Measurements from ENCODE around the gene MRPL37.
"Not testable (repeated sequence)": the region's sequence is repeated elsewhere in the genome, so short reads cannot be mapped to it uniquely, and the experiment has no call there.

Gene MRPL37

GRCh38 chr1:54218883-54219687 is 19.1 kb downstream of the MRPL37 start:
- in situ Hi-C loops (cut with MboI; ENCODE audit: low sequenced_read_pairs), result no loop called here

- in situ Hi-C loops (cut with MboI; ENCODE audit: low sequenced_read_pairs), result no loop called here
Measured at GRCh38 chr1:54219688-54220003, 19.7 kb downstream of the MRPL37 start.

DNA sequence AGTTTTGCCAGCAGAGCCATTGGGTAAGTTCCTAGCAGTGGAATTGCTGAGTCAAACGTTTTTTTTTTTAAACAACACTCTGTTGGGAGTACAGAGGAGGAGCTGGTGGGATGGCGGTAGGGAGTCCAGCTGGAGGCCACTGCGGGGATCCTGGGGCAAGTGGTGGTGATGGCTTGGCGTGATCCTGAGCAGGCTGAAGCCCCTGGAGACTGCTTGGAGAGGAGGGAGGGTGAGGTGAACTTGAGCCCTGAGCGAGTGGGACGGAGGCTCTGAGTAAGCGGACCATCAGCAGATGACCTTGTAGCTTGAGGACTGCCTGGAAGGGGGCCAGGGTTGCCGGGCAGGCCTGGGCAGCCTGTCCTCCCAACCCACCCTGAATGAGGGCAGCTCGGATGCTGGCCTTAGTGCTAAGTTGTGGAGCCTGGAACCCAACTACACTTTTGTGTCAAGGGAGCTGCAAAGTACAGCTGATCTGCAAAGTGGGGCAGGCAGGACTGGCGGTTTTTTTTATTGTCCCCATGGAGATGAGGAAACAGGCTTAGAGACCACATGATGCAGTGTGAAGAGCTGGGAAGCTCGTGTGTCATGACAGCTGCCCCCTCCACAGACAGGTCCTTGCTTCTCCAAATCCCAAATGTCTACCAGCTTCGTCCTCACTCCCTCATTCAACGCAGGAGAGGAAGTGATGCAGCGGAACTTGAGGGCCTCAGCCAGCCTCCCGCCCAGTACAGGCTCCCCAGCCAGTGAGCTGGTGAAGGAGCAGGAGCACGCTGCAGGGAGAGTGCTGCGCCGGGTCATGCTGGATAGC is 20.2 kb downstream of the MRPL37 start:
- in situ Hi-C loops (cut with MboI; ENCODE audit: low sequenced_read_pairs), result no loop called here

GRCh38 chr1:54221113-54221834 is 21.3 kb downstream of the MRPL37 start:
- in situ Hi-C loops (cut with MboI; ENCODE audit: low sequenced_read_pairs), result no loop called here

- in situ Hi-C loops (cut with MboI; ENCODE audit: low sequenced_read_pairs), result no loop called here
Measured at GRCh38 chr1:54221867-54222484, 22.0 kb downstream of the MRPL37 start.

GRCh38 chr1:54222711-54223110 is 22.7 kb downstream of the MRPL37 start:
- in situ Hi-C loops (cut with MboI; ENCODE audit: low sequenced_read_pairs), result no loop called here

DNA sequence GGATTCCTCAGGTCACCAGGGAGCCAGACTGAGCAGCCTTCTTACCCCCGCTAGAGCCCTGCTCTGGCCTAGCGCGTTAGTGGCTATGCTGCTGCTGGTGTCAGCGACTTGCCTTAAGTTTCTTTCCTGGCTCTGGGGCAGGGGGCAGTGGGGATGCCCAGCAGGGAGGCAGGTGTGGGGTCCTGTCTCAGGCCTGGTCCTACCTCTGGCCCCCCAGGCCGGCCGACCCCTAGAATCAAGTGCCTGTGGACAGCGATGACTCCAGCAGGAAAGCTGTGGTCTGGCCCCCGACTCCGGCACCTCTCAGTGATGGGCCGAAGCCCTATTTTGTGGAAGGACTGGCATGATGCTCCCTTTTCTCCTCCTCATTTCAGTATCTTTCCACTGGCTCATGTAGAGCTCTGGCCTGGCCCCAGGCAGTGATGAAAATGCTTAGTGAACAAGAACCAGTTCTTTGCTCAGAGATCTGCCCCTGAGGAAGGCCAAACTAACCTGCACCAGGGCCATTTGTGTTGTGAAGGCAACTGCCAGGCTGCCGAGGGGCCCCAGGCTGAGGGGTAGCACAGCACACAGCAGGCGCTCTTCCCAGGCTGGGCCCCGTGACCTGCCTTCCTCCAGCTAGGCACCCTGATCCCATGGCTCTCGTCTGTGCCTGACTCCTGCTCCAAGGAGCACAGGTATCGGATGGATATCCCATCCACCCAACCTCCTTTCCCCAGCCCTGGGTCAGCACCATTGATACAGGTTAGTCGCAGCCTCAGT is 23.7 kb downstream of the MRPL37 start:
- in situ Hi-C loops (cut with MboI; ENCODE audit: low sequenced_read_pairs), result no loop called here

DNA sequence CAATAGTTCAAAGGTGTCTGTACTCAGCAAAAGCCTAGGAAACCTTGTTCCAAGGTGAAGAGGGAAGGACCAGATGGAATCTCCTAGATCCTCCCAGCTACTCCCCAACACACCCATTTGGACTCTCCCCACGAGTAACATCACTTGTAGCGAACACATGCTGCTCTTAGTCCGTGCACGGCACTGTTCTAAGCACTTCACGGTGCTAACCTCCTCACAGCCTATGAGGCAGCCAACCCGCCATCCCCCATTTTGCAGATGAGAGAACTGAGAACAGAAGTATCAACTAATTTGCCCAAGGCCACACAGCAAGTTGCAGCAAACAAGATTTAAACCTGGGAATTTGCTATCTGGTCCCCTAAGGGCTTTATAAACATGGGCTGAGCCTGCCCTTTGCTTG is 24.3 kb downstream of the MRPL37 start:
- in situ Hi-C loops (cut with MboI; ENCODE audit: low sequenced_read_pairs), result no loop called here

GRCh38 chr1:54225378-54225777 is 25.4 kb downstream of the MRPL37 start:
- in situ Hi-C loops (cut with MboI; ENCODE audit: low sequenced_read_pairs), result no loop called here

DNA sequence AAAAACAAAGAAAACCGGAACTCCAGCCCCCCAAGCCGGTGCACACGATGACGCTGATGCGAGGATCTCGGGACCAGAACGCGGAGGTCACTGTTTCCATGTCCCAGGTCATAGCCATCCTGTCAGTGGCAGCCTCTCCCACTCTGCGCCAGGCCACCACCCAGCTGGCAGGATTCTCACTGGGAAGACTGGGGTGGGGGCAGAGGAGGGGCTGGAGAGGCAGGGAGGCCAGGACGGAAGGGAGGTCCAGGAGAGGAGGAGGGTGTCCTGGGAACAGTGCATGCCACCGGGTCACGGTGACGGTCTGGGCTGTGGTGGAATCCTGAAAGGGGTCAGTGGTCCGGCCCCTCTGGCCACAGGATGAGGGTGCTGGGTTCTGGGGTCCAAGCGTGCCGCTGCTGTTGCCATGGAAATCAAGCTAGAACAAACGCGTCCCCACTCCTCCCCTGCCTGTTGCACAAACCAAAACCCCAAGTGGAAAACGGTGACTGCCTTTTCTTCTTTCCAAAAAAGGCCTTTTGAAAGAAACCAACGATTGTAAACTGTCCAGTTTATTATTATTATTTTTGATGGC is 26.1 kb downstream of the MRPL37 start:
- in situ Hi-C loops (cut with MboI; ENCODE audit: low sequenced_read_pairs), result no loop called here

- in situ Hi-C loops (cut with MboI; ENCODE audit: low sequenced_read_pairs), result no loop called here
Measured at GRCh38 chr1:54227091-54227602, 27.2 kb downstream of the MRPL37 start.

- in situ Hi-C loops (cut with MboI; ENCODE audit: low sequenced_read_pairs), result no loop called here
Measured at GRCh38 chr1:54227891-54228310, 27.9 kb downstream of the MRPL37 start.

DNA sequence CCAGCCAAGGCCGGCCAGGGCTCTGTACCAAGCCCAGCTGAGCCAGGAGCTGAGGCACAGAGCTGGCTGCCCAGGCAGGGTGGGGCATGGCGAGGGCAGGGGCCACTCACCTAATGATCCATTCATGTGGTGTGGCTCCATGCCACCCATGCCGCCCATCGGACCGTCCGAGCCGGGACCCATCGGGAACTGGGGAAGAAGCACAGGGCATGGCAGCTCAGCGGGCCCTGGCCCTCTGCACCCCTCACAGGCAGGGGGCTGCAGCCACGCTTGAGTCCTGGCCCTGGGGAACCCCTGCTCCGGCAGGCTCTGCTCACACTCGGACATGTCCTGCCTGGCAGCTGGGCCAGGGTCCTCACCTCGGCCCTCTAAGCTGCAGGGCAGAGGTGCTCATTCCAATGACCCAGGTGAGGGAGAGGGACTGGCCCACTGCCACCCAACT is 28.7 kb downstream of the MRPL37 start:
- in situ Hi-C loops (cut with MboI; ENCODE audit: low sequenced_read_pairs), result no loop called here

GRCh38 chr1:54229281-54229891 is 29.4 kb downstream of the MRPL37 start:
- in situ Hi-C loops (cut with MboI; ENCODE audit: low sequenced_read_pairs), result no loop called here

DNA sequence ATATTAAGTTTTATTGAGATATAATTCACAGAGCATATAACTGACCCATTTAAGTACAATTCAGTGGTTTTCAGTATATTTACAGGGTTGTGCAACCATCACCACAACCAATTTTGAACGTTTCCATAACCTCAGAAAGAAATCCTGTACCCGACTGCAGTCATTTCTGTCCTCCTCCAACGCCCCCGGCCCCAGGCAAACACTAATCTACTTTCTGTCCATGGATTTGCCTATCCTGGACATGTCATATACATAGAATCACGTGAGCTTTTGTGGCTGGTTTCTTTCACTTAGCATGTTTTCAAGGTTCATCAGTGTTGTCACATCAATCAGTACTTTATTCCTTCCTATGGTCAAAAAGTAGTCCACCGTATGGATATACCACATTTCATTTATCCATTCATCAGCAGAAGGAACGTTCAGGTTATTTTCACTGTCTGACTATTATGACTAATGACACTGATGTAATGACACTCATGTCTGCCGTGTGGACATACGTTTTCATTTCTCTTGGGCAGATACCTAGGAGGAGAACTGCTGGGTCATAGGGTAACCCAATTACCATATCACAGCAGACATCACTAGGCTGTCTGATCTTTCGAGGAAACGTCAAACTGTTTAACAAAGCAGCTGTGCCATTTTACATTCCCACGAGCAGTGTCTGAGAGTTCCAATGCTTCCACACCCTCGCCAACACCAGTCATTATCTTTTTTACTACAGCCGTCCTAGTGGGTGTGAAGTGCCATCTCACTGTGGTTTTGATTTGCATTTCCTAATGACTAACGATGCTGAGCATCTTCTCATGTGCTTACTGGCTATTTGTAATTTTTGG is 30.8 kb downstream of the MRPL37 start:
- in situ Hi-C loops (cut with MboI; ENCODE audit: low sequenced_read_pairs), result no loop called here

GRCh38 chr1:54233196-54233595 is 33.2 kb downstream of the MRPL37 start:
- in situ Hi-C loops (cut with MboI; ENCODE audit: low sequenced_read_pairs), result not testable (repeated sequence)

DNA sequence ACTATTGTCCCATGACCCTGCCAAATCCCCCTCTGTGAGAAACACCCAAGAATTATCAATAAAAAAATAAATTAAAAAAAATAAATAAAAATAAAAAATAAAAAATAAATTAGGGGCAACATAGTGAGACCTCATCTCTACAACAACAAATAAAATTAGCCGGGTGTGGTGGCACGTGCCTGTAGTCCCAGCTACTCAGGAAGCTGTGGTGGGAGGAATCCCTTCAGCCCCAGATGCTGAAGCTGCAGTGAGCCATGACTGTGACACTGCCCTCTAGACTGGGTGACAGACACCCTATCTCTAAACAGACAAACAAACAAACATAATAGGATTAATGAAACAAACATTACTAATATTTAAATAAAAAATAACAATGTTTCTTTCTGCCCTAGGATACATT is 34.3 kb downstream of the MRPL37 start:
- in situ Hi-C loops (cut with MboI; ENCODE audit: low sequenced_read_pairs), result no loop called here

- in situ Hi-C loops (cut with MboI; ENCODE audit: low sequenced_read_pairs), result no loop called here
Measured at GRCh38 chr1:54237586-54237985, 37.6 kb downstream of the MRPL37 start.
